T-helper 2 cell treated with Interferon-gamma antibody and Interleukin-4, amounts not matched to agents 100 ng/mL and 5 ng/mL, for 36 hours (primary cell): ENCODE results near the gene UNC5C. TPM values are rescaled to one million over a fixed set of nuclear protein-coding genes. Genes with fewer than 3 reads are reported as not detected.

Experiments used
- intact Hi-C: fragments of 100-400 bp; cut with micrococcal nuclease; formaldehyde crosslinking; loops from one replicate; pipeline ENCODE4 v1.15.1; 2023
- total RNA-seq: library from RNA; stranded (reverse); gene quantifications from 2 replicates; pipeline ENCODE4 v1.2.3, GENCODE V29; 2022

UNC5C gene
- total RNA-seq, 1 donor from 2014 or later = not detected

DNA sequence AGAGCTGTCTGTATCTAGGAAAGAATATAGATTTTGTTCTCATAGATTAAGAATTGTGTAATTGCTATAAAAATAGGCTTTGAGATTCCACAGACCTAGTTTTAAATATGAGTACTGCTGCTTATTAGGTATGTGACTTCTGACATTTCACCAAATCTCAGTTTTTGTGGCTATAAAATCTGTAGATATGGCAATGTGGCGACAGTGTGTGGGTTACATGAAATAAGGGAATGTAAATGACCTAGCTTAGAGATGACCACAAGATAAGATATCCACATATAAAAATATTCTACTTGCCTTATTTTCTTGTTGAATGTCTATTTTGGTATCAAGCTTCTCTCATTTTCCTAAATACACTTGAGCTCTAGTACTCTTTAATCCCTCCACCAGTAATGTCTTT, 193.8 kb downstream of the UNC5C start:
- intact Hi-C loops = no loop called here

DNA sequence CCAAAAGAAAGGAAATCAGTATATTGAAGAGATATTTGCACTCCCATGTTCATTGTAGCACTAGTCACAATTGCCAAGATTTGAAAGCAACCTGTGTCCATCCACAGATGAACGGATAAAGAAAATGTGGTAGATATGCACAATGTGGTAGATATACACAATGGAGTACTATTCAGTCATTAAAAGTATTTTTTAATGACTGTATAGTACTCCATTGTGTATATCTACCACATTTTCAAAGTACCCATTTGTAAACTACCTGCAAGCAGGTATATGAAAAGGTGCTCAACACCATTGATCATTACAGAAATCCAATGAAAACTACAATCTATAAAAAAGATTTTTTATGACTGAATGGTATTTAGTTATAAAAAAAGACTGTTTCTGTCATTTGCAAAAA, 200.4 kb downstream of the UNC5C start:
- intact Hi-C loops = no loop called here

DNA sequence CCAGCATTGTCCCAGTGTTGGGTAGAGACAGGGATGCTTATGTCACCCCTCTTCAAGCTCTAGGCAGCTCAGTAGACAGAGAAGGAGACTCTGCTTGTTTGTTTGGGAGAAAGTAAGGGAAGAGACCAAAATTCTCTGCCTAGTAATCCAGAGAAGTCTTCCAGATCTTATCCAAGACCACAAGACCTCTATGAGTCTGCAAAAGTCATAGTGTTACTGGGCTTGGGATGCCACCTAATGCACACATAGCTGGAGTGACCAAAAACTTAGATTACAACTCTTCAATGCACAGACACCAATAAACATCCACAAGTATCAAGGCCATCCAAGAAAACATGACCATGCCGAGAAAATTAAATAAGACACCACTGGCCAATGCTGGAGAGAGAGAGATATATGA, 205.5 kb downstream of the UNC5C start:
- intact Hi-C loops = no loop called here

DNA sequence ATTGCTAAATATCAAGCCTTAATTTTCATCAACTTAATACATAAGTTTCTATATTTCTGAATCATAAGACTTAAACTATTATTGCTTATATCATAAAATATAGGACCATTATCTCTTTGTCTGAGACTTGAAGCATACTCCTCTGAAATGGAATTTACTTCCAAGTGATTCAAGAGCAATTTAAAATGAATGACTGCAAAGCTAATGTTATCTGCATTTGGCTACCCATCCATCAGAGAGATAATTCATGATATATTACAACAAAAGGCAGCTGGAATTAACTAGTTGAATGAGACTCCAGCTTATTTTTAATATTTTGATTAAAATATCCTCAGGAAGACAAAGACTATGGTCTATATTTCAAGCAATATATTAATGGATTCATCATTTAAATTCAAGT, 208.6 kb downstream of the UNC5C start:
- intact Hi-C loops = no loop called here

DNA sequence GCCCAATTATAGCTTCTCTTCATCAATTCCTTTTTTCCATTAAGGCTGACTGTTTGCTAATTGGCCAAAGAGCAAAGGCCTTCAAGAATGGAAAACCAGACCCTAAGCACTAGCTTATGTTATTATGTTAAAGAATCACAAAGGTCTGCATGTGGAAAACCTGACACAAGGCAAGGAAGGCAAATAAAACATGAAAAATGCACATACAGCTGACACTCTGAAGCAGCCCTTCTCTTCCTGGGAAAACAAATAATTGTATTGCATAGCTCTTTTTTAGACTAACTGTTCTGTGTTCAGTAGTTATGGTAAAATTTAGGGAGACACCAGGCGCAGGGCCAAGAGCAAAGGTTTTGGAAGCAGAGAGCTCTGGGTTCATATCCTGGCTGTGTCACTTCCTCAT, 223.1 kb downstream of the UNC5C start:
- intact Hi-C loops = no loop called here

DNA sequence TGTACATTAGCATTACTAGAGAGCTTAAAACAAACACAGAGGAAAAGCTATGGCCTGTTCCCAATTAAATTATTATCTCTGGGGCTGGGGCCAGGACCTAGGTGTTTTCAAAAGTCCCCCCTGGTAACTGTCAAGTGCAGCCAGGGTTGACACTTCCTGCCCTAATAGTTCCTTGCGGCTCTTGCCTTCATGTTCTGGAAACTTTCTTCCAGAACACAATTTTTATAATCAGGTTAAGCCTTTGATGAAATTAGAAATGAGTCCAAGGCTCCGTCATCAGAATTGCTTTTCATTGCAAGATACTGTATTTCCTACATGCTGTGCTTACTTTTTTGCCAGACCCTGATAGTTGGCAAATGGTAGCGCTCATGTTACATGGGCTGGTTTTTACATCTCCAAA, 229.6 kb downstream of the UNC5C start:
- intact Hi-C loops = no loop called here

DNA sequence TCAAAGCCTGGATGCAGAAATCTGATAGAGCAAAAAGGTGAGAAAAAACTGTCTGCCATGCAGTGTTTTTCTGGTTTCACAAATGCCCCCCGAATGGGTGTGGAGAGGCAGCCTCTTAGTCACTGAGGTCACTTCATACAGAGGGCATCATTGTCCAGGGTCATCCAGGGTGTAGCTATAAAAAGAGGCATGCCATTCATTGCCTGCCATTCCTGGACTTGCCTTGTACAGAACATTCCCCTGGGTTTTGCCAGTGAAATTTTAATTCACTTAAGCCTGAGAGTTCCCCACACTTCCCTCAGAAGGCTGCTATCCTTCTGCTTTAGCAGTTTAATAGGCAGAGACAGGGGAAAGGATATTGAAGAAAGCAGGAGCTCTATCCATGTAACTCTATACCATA, 230.3 kb downstream of the UNC5C start:
- intact Hi-C loops = no loop called here

DNA sequence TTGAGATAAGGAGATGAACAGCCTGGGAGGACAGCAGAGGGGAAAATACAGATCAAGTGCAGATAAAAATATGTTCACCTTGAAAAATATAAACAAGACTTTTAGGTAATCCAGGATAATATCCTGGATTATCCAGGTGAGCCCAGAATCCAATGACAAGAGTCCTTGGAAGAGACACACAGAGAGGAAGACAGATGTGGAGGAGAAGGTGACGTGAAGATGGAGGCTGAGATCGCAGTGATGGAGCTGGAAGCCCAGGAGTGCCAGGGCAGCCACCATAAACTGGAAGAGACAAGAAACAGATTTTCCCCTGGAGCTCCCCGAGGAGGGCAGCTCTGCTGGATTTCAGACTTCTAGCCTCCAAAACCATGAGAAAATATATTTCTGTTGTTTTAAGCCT, 230.7 kb downstream of the UNC5C start:
- intact Hi-C loops = no loop called here

DNA sequence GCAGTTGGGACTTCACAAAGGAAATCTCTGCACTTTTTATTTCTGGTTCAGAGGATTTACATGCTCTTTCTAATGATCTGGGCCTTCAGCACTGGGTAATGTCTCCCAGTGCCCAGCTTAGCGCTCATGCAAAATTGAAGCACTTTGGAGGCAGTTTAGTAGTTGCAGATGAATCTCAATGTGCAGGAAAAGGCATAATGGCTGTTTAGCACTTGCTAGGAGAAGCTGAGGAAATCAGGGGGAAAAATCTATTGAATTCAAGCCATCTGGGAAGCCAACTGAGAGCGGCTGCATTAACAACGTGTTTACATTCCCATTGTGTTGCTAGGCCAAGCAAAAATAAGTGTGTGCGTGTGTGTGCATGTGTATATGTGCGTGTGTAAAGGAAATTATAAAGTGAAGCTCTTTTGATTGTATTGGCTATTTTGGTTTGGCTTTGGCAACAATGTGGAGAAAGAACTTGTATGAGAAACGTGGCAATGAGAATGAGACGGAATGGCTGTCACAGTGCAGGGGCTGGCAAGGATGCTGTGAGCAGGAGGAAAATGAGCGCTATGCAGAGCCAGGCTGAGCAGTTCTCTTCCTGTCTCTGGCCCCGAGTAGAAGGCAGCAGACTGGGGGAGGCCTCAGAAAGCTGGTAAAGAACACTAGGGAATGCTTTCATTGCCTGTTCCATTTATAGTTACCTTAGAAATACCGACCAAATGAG, 231.5 kb downstream of the UNC5C start:
- intact Hi-C loops = no loop called here

DNA sequence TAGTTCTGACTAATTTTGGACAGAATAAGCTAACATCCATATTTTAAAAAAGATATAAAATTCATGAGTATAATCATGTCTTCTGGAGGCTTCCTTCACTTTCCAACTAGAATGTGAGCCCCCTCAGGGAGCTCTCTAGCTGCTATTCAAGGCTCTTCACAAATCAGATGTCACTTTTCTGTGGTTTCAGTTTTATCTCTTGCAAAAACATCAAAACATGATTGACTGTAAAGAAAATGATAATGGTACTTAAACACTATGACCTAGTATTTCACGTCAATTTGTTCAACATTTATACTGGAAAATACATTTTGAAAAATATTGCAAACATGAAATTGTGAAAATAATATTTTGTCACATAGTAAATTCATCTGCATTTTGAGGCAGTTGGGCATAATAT, 234.2 kb downstream of the UNC5C start:
- intact Hi-C loops = no loop called here

DNA sequence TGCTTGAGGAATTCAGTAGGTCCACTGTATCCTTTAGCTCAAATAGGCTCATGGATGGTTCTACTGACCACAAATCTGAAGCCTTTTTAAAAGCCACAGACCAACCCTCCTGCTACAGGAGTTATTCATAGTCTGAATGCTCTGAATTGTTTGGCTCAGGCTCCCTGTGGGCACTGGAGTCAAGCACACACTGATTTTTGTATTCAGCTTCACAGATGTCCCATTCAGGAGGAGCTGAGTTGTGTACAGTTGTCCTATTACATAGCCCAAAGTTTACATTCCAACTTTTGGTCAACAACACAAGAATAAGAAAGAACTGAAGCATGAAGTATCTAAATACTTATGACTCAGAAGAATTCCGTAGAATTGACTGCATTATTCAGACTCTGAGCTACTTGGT, 243.9 kb downstream of the UNC5C start:
- intact Hi-C loops = no loop called here

DNA sequence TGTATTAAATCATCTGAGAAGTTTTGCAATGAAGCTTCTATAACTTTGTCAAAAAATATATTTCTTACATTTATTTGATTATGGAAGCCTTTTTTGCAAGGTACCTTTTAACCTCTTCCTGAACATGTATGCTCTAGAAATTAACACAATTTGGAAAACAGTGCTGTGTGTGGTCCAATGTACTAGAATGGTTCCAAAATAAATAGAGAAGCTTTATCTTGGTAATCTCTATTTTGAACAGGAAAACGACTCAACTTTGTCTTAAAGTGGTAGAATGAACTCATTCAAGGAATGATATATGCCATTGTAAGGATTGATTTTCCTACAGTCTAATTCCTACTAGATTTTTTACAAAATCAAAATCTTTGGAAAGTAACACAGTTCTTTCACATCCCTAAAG, 248.5 kb downstream of the UNC5C start:
- intact Hi-C loops = no loop called here

DNA sequence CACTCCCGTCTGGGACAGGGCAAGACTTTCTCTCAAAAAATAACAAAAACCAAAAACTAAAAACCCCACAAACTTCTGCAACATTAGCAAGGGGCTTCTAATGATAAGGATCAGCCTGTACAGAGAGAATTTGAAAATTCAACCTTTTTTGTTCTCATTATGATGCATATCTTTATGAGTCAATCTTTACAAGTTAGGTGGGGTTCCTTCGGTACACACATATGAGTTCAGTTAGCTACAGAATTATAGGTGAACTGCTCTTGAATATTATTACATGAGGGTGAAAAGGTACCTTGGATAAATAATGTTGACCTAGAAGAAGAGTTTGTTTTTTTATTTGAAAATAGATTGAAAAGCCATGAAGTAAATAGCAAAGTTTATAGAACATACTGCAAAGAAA, 252.7 kb downstream of the UNC5C start:
- intact Hi-C loops = no loop called here

DNA sequence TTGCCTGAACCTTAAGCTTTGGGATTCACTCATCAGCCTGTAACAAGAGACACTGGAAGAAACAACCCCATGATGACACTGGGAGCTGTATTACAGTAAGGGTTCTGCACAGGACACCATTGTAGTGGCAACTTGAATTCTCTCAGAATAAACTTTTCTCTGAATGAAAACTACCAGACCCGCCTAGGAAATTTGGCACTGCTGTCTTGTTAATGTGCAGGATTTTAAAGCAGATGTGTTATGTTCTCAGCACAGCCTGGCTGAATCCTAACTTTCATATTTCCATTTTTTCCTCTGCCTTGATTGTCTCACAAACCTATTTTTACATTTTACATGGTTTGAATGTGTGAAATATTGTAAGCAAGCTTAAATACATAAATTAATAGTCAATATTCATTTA, 253.6 kb downstream of the UNC5C start:
- intact Hi-C loops = no loop called here

DNA sequence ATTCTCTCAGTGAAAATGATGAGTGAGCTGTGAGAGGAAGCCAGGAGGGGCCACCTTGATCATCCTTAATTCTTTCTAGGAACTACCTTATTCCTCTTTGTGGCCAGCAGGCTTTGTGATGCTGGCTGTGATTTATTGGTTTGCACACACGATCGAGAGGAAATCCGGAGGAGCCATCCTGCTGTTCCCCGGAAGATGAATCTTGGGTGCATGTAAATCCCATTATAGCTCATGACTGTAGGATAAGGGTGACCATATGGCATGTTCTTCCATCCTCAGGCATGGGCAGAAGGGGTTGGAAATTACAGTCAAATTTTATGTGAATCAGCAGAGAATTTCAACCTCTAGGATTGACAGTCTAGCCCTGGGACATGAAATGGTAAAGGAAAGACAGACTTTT, 254.5 kb downstream of the UNC5C start:
- intact Hi-C loops = loop anchor here (5.0 kb wide), 1 partner anchor 137 kb away; no protein-coding TSS in a partner anchor

DNA sequence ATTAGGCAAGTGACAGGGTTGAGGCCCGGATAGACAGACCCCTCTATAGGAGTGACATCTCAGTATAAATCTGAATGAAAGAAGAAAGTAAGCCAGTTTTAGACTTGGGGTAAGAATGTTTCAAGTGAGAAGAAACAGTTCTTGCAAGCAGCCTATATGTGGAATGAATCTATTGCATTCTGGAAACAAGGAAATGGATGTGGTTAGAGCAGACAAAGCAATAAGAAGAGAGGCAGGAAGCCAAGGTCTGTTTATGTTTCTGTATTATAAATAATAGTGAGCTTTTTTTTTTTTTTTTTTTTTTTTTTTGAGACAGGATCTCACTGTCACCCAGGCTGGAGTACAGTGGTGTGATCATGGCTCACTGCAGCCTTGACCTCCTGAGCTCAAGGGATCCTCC, 255.8 kb downstream of the UNC5C start:
- intact Hi-C loops = loop anchor here (2.0 to 5.0 kb wide), 2 partner anchors 136 to 258 kb away; no protein-coding TSS in a partner anchor

DNA sequence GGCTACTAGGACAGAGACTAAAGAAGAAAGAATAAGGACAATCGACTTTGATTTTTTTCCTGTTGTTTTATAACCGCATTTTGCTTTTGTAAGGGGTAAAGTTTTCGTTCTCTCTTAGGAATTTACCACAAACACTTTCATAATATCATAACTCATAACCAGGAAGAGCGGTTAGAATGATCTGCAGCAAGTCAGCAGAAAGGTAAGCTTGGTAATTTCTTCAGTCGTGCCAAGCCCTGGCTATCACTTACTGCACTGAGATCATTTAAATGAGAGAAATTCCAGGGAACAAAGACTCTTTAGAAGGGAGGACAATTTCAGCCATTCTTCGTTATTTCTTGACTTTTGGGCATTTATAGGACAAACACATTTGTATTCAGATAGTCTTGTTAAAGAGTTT, 258.1 kb downstream of the UNC5C start:
- intact Hi-C loops = loop anchor here (5.0 kb wide), 1 partner anchor 133 kb away; no protein-coding TSS in a partner anchor

DNA sequence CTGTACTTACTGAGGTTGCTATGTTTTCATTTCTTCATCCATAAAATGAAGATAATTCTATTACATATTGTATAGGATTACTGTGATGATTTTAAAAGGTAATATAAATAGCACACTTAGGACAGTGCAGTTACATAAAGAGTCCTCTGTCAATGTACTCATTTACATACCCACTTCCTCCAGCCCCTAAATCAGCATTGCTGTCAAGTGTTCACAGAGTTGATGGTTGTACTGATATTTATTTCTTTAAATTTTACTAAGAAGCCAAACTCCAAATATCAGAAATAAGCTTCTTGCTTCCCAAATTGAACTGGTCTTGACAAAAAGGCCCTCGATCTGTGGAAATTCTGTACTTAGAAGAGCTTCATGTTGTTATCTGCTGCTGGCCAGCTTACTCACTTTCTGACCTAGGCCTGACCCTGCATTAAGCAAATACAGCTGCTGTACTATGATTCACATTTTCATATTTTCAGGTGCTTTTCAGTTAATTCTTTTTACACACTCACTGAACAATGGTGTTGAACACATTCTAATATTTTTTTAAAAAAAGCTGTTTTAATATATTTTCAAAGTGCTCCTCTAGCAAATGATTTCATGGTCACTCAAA, 259.6 kb downstream of the UNC5C start:
- intact Hi-C loops = no loop called here

DNA sequence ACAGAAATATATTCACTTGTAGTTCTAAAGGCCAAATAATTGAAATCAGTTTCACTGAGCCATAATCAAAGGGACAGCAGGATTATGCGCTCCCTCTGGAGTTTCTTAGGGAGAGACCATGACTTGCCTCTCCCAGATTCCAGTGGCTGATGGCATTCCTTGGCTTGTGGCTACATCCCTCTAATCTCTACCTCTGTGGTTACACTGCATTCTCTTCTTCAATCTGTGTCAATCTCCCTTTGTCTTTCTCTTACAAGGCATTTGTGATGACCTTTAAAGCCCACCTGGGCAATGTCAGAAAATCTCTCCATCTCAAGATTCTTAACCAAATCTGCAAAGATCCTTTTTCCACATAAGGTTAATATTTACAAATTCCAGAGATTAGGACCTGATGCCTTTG, 260.2 kb downstream of the UNC5C start:
- intact Hi-C loops = no loop called here

DNA sequence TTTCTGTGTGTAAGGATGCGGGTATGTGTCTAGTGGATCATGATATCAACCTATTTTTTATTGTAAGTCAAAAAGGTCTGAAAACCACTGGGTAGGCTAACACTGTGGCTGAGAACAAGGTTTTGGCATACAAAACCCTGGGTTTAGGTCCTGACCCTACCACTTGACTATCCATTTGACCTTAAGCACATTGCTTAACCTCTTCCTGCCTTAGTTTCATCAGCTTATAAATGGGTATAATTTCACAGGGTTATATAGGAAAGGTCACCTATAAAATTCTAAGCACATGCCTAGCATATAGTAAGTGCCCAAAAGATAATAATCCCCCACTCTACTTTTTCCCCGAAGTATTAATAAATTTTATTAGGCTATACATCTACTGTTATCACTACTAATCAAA, 263.0 kb downstream of the UNC5C start:
- intact Hi-C loops = no loop called here

DNA sequence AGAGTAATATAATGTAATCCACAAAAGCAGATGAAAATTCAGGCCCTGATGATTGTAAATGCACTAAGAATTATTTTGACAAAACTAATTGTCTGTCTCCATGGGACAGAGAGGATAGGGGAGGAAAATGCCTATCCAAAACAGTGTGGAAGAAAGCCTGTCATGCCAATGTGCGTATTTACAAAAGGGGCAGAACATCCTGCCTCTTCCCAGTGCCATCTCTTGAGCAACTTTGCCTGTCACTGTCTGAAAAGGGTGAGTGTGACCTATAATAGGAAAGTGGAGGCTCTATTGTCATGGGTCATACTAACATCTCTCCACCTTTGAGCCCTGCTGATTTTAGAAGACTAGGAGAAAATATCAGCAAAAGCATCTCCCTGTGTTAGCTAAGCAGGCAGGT, 264.1 kb downstream of the UNC5C start:
- intact Hi-C loops = no loop called here

DNA sequence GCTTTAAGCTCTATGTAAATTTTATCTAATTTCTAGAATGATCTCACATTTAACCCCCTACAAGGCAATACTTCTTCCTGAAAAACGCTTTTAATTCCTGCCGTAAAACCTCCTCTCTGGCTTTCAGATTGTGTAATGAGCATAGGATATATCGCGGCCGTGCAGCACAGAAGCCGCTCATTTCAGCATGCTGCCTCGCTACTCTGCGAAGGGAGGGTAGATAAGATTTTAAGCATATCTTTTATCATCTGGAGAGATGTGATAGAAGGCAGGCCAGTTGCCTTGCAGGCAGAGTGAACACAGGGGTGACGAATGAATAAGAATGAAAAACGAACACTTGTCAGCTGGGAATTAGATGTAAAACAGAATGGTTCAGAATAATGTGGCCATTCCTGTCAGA, 265.5 kb downstream of the UNC5C start:
- intact Hi-C loops = no loop called here

DNA sequence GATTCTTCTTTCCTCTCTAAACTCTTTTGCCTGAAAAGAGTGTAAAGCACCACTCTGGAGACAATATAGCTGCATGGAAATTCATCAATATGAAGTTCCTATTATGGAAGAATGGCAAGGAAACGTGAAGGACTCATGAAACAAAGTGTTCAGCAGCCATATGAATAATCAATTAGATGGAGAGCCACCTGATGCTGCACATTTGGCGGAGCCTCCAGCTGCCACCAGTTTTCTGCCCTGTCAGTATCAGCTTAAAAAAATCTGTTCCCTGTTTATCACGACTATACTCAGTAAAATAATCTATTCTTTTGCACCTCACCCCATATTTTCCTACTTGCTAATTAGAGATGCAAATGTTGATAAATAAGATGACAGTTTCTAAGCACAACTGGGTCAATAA, 276.0 kb downstream of the UNC5C start:
- intact Hi-C loops = no loop called here
